ENCODE data around the gene SPACA1. TPM values are rescaled to one million over a fixed set of nuclear protein-coding genes. Genes with fewer than 3 reads are reported as not detected.

Gene SPACA1
- total and polyA plus RNA-seq, 4 donors: not detected

GRCh38 chr6:88050140-88050818, 2.6 kb downstream of the SPACA1 start:
- Histone ChIP-seq H3K4me3 (ENCODE audit: low read depth in 1 of 3, low read length in 3 of 3) (no peak overlapping the region), H3K27ac (ENCODE audit: low read depth in 1 of 2, low read length in 2 of 2) (no peak overlapping the region), H3K27me3 (ENCODE audit: control insufficient read depth in 4 of 4, insufficient read depth in 4 of 4, low read length in 3 of 4) (peaks cover 0 to 5% (median 0%) of the 10 kb centered on the region in 4 donors), H3K36me3 (ENCODE audit: control insufficient read depth in 4 of 4, insufficient read depth in 3 of 4, low read depth in 1 of 4, low read length in 3 of 4) (no peaks in the 10 kb centered on the region), H3K9me3 (ENCODE audit: control insufficient read depth in 4 of 4, low read length in 3 of 4) (peaks cover 0 to 3% (median 1%) of the 10 kb centered on the region in 4 donors), H3K4me1 (ENCODE audit: control insufficient read depth in 4 of 4, insufficient read depth in 4 of 4, low read length in 3 of 4) (no peaks in the 10 kb centered on the region), H3K9ac (ENCODE audit: low read depth in 1 of 2, low read length in 2 of 2) (no peak overlapping the region)
- DNase-seq (ENCODE audit: low spot score): no peak
- WGBS: 71% methylated on average over 4 of the region's 4 CpGs
- TF ChIP-seq REST (IDR thresholded peaks at IDR 0.05) (no peak), HNF4G (IDR thresholded peaks at IDR 0.05) (no peak), FOXA1 (IDR thresholded peaks at IDR 0.05) (no peak), HNF4A (conservative IDR thresholded peaks at IDR 0.05) (no peak), SP1 (IDR thresholded peaks at IDR 0.05) (no peak), ZBTB33 (IDR thresholded peaks at IDR 0.05) (no peak)

- Histone ChIP-seq H3K27ac (ENCODE audit: low read depth in 1 of 2, low read length in 2 of 2) (no peak overlapping the region), H3K4me3 (ENCODE audit: low read depth in 1 of 3, low read length in 3 of 3) (no peak overlapping the region), H3K4me1 (ENCODE audit: control insufficient read depth in 4 of 4, insufficient read depth in 4 of 4, low read length in 3 of 4) (no peaks in the 10 kb centered on the region), H3K27me3 (ENCODE audit: control insufficient read depth in 4 of 4, insufficient read depth in 4 of 4, low read length in 3 of 4) (peaks cover 0 to 9% (median 0%) of the 10 kb centered on the region in 4 donors), H3K9ac (ENCODE audit: low read depth in 1 of 2, low read length in 2 of 2) (no peak overlapping the region), H3K9me3 (ENCODE audit: control insufficient read depth in 4 of 4, low read length in 3 of 4) (no peaks in the 10 kb centered on the region), H3K36me3 (ENCODE audit: control insufficient read depth in 4 of 4, insufficient read depth in 3 of 4, low read depth in 1 of 4, low read length in 3 of 4) (no peaks in the 10 kb centered on the region)
- no peak for TF ChIP-seq REST (IDR thresholded peaks at IDR 0.05)
- no peak for TF ChIP-seq HNF4A (conservative IDR thresholded peaks at IDR 0.05)
- TF ChIP-seq TAF1 (conservative IDR thresholded peaks at IDR 0.05): no peak
- no peak for TF ChIP-seq EGR1 (IDR thresholded peaks at IDR 0.05; ENCODE audit: low read depth in 2 of 2)
- no peak for TF ChIP-seq SP1 (IDR thresholded peaks at IDR 0.05)
- TF ChIP-seq ZBTB33 (IDR thresholded peaks at IDR 0.05): no peak
- TF ChIP-seq RAD21 (IDR thresholded peaks at IDR 0.05): no peak
- TF ChIP-seq RXRA (IDR thresholded peaks at IDR 0.05): no peak
- no peak for TF ChIP-seq HNF4G (IDR thresholded peaks at IDR 0.05)
- no peak for TF ChIP-seq YY1 (IDR thresholded peaks at IDR 0.05)
- TF ChIP-seq NR2F2 (IDR thresholded peaks at IDR 0.05): no peak
- no peak for TF ChIP-seq ATF3 (IDR thresholded peaks at IDR 0.05)
- TF ChIP-seq JUND (IDR thresholded peaks at IDR 0.05): no peak
- no peak for TF ChIP-seq GABPA (IDR thresholded peaks at IDR 0.05 in 1 of 2, conservative IDR thresholded peaks at IDR 0.05 in 1 of 2)
- TF ChIP-seq FOXA2 (IDR thresholded peaks at IDR 0.05): no peak
- no peak for TF ChIP-seq FOXA1 (IDR thresholded peaks at IDR 0.05)
- TF ChIP-seq MAX (IDR thresholded peaks at IDR 0.05): no peak
- DNase-seq (ENCODE audit: low spot score): no peak
- WGBS: 80% methylated on average over 3 of the region's 3 CpGs
These were observed 11.6 kb downstream of the SPACA1 start for GRCh38 chr6:88059191-88059590.
